ENCODE results near the gene PLD2. TPM values are rescaled to one million over a fixed set of nuclear protein-coding genes. Genes with fewer than 3 reads are reported as not detected.

Gene PLD2
- total and polyA plus RNA-seq, 2 donors (not counting 1 experiment from before 2014, with no cell fraction given): 53.1 to 69.2 TPM

- Mint-ChIP-seq H3K4me1 (peaks cover 4% of the 10 kb centered on the region), H3K9me3 (ENCODE audit: insufficient read depth) (no peaks in the 10 kb centered on the region), H3K4me3 (no peak overlapping the region), H3K27me3 (peaks cover 23% of the 10 kb centered on the region), H3K27ac (no peak overlapping the region)
- no peak overlapping the region for H3K27ac ChIP-seq (ENCODE audit: low read length in 2 of 2)
- no peak overlapping the region for H2AFZ ChIP-seq (ENCODE audit: insufficient read depth, low read depth, low read length, poor library complexity, severe bottlenecking)
- no peaks in the 10 kb centered on the region for H3K9me3 ChIP-seq (ENCODE audit: control extremely low read depth in 1 of 3, control insufficient read depth in 2 of 3, insufficient read depth in 1 of 3, low read length in 2 of 3)
- H4K20me1 ChIP-seq (ENCODE audit: control insufficient read depth, insufficient read depth, low read length, poor library complexity, severe bottlenecking): no peaks in the 10 kb centered on the region
- POLR2A ChIA-PET: no interaction called here
- H3K27me3 ChIP-seq (replicated peaks in 1 of 4; ENCODE audit: control extremely low read depth in 1 of 4, control insufficient read depth in 3 of 4, insufficient read depth in 4 of 4, low read length in 3 of 4): peaks cover 0 to 8% (median 1%) of the 10 kb centered on the region in 4 experiments
- H3K9ac ChIP-seq (ENCODE audit: low read length): no peak overlapping the region
- ATAC-seq (ENCODE audit: low read depth) (no peak), DNase-seq (no peak)
- H3K4me1 ChIP-seq (ENCODE audit: control insufficient read depth in 2 of 2, insufficient read depth in 2 of 2, low read length in 2 of 2): peaks cover 0 to 3% of the 10 kb centered on the region in 2 donors
- intact Hi-C loops (cut with micrococcal nuclease): no loop called here
- H3K79me2 ChIP-seq (ENCODE audit: control insufficient read depth, insufficient read depth, low read length): no peaks in the 10 kb centered on the region
- no peak overlapping the region for H3K4me2 ChIP-seq (replicated peaks; ENCODE audit: low read depth, low read length, poor library complexity, severe bottlenecking)
- CTCF ChIA-PET: no interaction called here
- no peak overlapping the region for H3K4me3 ChIP-seq (ENCODE audit: control extremely low read depth in 1 of 5, extremely low read depth in 1 of 5, insufficient read depth in 1 of 5, low read depth in 2 of 5, low read length in 4 of 5)
- 93% methylated on average over 3 of the region's 10 CpGs for WGBS (ENCODE audit: insufficient coverage)
- no peak for TF ChIP-seq EZH2 (IDR thresholded peaks at IDR 0.05; ENCODE audit: borderline replicate concordance, insufficient read depth, low read depth, low read length, poor library complexity, severe bottlenecking)
- no peak for TF ChIP-seq CTCF (IDR thresholded peaks at IDR 0.05)
- no peaks in the 10 kb centered on the region for H3K36me3 ChIP-seq (replicated peaks in 1 of 2; ENCODE audit: control extremely low read depth in 1 of 2, control insufficient read depth in 1 of 2, extremely low read depth in 1 of 2, insufficient read depth in 2 of 2, low read length in 1 of 2)
Measured at GRCh38 chr17:4759776-4760236, 47.1 kb upstream of the PLD2 start.

- peaks cover 0 to 3% of the 10 kb centered on the region in 2 donors for H3K4me1 ChIP-seq (ENCODE audit: control insufficient read depth in 2 of 2, insufficient read depth in 2 of 2, low read length in 2 of 2)
- ChIA-PET CTCF (no interaction called here), POLR2A (no interaction called here)
- intact Hi-C loops (cut with micrococcal nuclease): no loop called here
- no peaks in the 10 kb centered on the region for H4K20me1 ChIP-seq (ENCODE audit: control insufficient read depth, insufficient read depth, low read length, poor library complexity, severe bottlenecking)
- Mint-ChIP-seq H3K9me3 (ENCODE audit: insufficient read depth) (no peaks in the 10 kb centered on the region), H3K4me1 (peaks cover 4% of the 10 kb centered on the region), H3K4me3 (no peak overlapping the region), H3K27me3 (peaks cover 6% of the 10 kb centered on the region), H3K27ac (no peak overlapping the region)
- no peak overlapping the region for H3K9ac ChIP-seq (ENCODE audit: low read length)
- no peak for ATAC-seq (ENCODE audit: low read depth)
- no CpG with 5 or more reads among the region's 3 CpGs for WGBS (ENCODE audit: insufficient coverage)
- H3K79me2 ChIP-seq (ENCODE audit: control insufficient read depth, insufficient read depth, low read length): no peaks in the 10 kb centered on the region
- no peaks in the 10 kb centered on the region for H3K9me3 ChIP-seq (ENCODE audit: control extremely low read depth in 1 of 3, control insufficient read depth in 2 of 3, insufficient read depth in 1 of 3, low read length in 2 of 3)
- H3K4me3 ChIP-seq (ENCODE audit: control extremely low read depth in 1 of 5, extremely low read depth in 1 of 5, insufficient read depth in 1 of 5, low read depth in 2 of 5, low read length in 4 of 5): no peak overlapping the region
- TF ChIP-seq CTCF (IDR thresholded peaks at IDR 0.05) (no peak), EZH2 (IDR thresholded peaks at IDR 0.05; ENCODE audit: borderline replicate concordance, insufficient read depth, low read depth, low read length, poor library complexity, severe bottlenecking) (no peak)
- H3K27ac ChIP-seq (ENCODE audit: low read length in 2 of 2): no peak overlapping the region
- no peak overlapping the region for H3K4me2 ChIP-seq (replicated peaks; ENCODE audit: low read depth, low read length, poor library complexity, severe bottlenecking)
- H3K36me3 ChIP-seq (replicated peaks in 1 of 2; ENCODE audit: control extremely low read depth in 1 of 2, control insufficient read depth in 1 of 2, extremely low read depth in 1 of 2, insufficient read depth in 2 of 2, low read length in 1 of 2): no peaks in the 10 kb centered on the region
- DNase-seq: no peak
- H2AFZ ChIP-seq (ENCODE audit: insufficient read depth, low read depth, low read length, poor library complexity, severe bottlenecking): no peak overlapping the region
- H3K27me3 ChIP-seq (replicated peaks in 1 of 4; ENCODE audit: control extremely low read depth in 1 of 4, control insufficient read depth in 3 of 4, insufficient read depth in 4 of 4, low read length in 3 of 4): peaks cover 0 to 3% (median 0%) of the 10 kb centered on the region in 4 experiments
Measured at GRCh38 chr17:4764595-4764994, 42.4 kb upstream of the PLD2 start.

All from B cell (primary cell).